ENCODE measurements around the gene PTPRT.

PTPRT gene

GRCh38 chr20:42968746-42969145, 221.0 kb downstream of the PTPRT start:
- H3K4me3 ChIP-seq (ENCODE audit: low read length) = no peak overlapping the region
- no peak for TF ChIP-seq EZH2 (optimal IDR thresholded peaks at IDR 0.05; ENCODE audit: low read depth, low read length)
- TF ChIP-seq CTCF (IDR thresholded peaks at IDR 0.05; ENCODE audit: low read length) = no peak
- TF ChIP-seq EZH2phosphoT487 (IDR thresholded peaks at IDR 0.05; ENCODE audit: low read length) = no peak
- no peaks in the 10 kb centered on the region for H3K36me3 ChIP-seq (replicated peaks; ENCODE audit: insufficient read depth, low read length)
- no peaks in the 10 kb centered on the region for H3K9me2 ChIP-seq (replicated peaks; ENCODE audit: insufficient read depth, low read length)
- no peaks in the 10 kb centered on the region for H3K4me1 ChIP-seq (ENCODE audit: low read length)
- H2AFZ ChIP-seq (ENCODE audit: low read length) = no peak overlapping the region
- no peak for DNase-seq
- no peaks in the 10 kb centered on the region for H3K27me3 ChIP-seq (replicated peaks; ENCODE audit: insufficient read depth, low read length)
- H3K27ac ChIP-seq (ENCODE audit: low read length) = no peak overlapping the region
- H3F3A ChIP-seq (ENCODE audit: insufficient read depth, low read length) = no peaks in the 10 kb centered on the region
- H3K9me3 ChIP-seq (replicated peaks; ENCODE audit: insufficient read depth, low read length) = no peaks in the 10 kb centered on the region
- no peak overlapping the region for H3K9ac ChIP-seq (ENCODE audit: low read length)
- H3K4me2 ChIP-seq (ENCODE audit: low read depth, low read length) = no peak overlapping the region
- no peaks in the 10 kb centered on the region for H3K79me2 ChIP-seq (ENCODE audit: low read length)
- no peaks in the 10 kb centered on the region for H4K20me1 ChIP-seq (ENCODE audit: insufficient read depth, low read length)

GRCh38 chr20:42963796-42964195, 225.9 kb downstream of the PTPRT start:
- no peaks in the 10 kb centered on the region for H3K9me3 ChIP-seq (replicated peaks; ENCODE audit: insufficient read depth, low read length)
- H4K20me1 ChIP-seq (ENCODE audit: insufficient read depth, low read length) = no peaks in the 10 kb centered on the region
- H3K9me2 ChIP-seq (replicated peaks; ENCODE audit: insufficient read depth, low read length) = no peaks in the 10 kb centered on the region
- H3K27ac ChIP-seq (ENCODE audit: low read length) = no peak overlapping the region
- H3K4me2 ChIP-seq (ENCODE audit: low read depth, low read length) = no peak overlapping the region
- no peaks in the 10 kb centered on the region for H3K27me3 ChIP-seq (replicated peaks; ENCODE audit: insufficient read depth, low read length)
- H2AFZ ChIP-seq (ENCODE audit: low read length) = no peak overlapping the region
- H3F3A ChIP-seq (ENCODE audit: insufficient read depth, low read length) = no peaks in the 10 kb centered on the region
- no peak for TF ChIP-seq EZH2 (optimal IDR thresholded peaks at IDR 0.05; ENCODE audit: low read depth, low read length)
- no peak for TF ChIP-seq CTCF (IDR thresholded peaks at IDR 0.05; ENCODE audit: low read length)
- TF ChIP-seq EZH2phosphoT487 (IDR thresholded peaks at IDR 0.05; ENCODE audit: low read length) = no peak
- no peaks in the 10 kb centered on the region for H3K4me1 ChIP-seq (ENCODE audit: low read length)
- no peaks in the 10 kb centered on the region for H3K79me2 ChIP-seq (ENCODE audit: low read length)
- H3K36me3 ChIP-seq (replicated peaks; ENCODE audit: insufficient read depth, low read length) = no peaks in the 10 kb centered on the region
- H3K4me3 ChIP-seq (ENCODE audit: low read length) = no peak overlapping the region
- no peak for DNase-seq
- H3K9ac ChIP-seq (ENCODE audit: low read length) = no peak overlapping the region

GRCh38 chr20:42961771-42962170, 227.9 kb downstream of the PTPRT start:
- Histone ChIP-seq H3K4me3 (ENCODE audit: low read length) (no peak overlapping the region), H4K20me1 (ENCODE audit: insufficient read depth, low read length) (no peaks in the 10 kb centered on the region), H3K79me2 (ENCODE audit: low read length) (no peaks in the 10 kb centered on the region), H3K4me1 (ENCODE audit: low read length) (no peaks in the 10 kb centered on the region), H3K27ac (ENCODE audit: low read length) (no peak overlapping the region), H3K9ac (ENCODE audit: low read length) (no peak overlapping the region), H3F3A (ENCODE audit: insufficient read depth, low read length) (no peaks in the 10 kb centered on the region), H3K36me3 (replicated peaks; ENCODE audit: insufficient read depth, low read length) (no peaks in the 10 kb centered on the region), H3K9me3 (replicated peaks; ENCODE audit: insufficient read depth, low read length) (no peaks in the 10 kb centered on the region), H3K27me3 (replicated peaks; ENCODE audit: insufficient read depth, low read length) (no peaks in the 10 kb centered on the region), H3K9me2 (replicated peaks; ENCODE audit: insufficient read depth, low read length) (no peaks in the 10 kb centered on the region), H3K4me2 (ENCODE audit: low read depth, low read length) (no peak overlapping the region), H2AFZ (ENCODE audit: low read length) (no peak overlapping the region)
- DNase-seq = no peak
- no peak for TF ChIP-seq EZH2 (optimal IDR thresholded peaks at IDR 0.05; ENCODE audit: low read depth, low read length)
- no peak for TF ChIP-seq CTCF (IDR thresholded peaks at IDR 0.05; ENCODE audit: low read length)
- TF ChIP-seq EZH2phosphoT487 (IDR thresholded peaks at IDR 0.05; ENCODE audit: low read length) = no peak

All from MM.1S (cell line).